HG02571 (cell line): ENCODE measurements around the gene PALLD.

Experiments
- ATAC-seq: cut with Tn5 transposase; IDR thresholded peaks from one replicate; pipeline ENCODE4 v1.9.1; 2021; ENCODE audit warnings: mild to moderate bottlenecking, moderate library complexity; ENCODE audit not compliant: unreplicated experiment

PALLD gene

DNA sequence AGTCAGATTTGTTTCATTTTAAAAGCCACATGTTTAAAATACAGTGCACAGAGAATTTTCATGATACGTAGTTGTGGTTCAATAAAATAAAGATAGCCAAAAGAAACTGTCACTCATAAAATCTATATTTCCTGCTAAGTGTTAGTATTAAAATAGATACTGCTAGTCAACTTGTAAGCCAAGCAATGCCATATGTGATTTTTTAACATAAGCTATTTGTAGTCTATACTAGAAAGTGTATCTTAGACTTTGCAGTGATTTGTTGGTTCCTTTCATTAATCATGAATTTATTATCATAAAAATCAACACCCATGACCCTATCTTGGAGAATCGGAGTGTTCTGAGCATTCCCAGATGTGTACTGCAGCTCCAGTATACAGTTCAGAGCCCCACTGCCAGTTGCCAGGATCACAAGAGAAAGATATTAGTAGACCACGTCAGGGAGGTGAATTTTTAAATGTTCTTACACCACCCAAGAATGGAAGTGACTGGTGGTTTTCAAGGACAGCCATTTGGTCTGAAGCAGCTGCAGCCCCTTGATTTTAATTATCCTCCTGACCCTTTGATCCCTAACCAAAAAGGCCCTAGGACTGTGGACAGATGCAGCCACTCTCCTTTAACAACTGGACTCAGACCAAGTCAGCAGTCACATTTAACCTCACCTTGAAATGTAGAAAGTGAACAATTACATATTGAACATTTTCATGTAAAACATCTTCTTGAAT lies 163.1 kb downstream of the PALLD start:
- no peak for ATAC-seq

- no peak for ATAC-seq
These were observed 165.6 kb downstream of the PALLD start for GRCh38 chr4:168662297-168662984.

- no peak for ATAC-seq
These were observed 167.5 kb downstream of the PALLD start for GRCh38 chr4:168664242-168664891.

- ATAC-seq: no peak
These were observed 169.7 kb downstream of the PALLD start for GRCh38 chr4:168666531-168666930.

GRCh38 chr4:168667376-168667775 lies 170.5 kb downstream of the PALLD start:
- no peak for ATAC-seq

DNA sequence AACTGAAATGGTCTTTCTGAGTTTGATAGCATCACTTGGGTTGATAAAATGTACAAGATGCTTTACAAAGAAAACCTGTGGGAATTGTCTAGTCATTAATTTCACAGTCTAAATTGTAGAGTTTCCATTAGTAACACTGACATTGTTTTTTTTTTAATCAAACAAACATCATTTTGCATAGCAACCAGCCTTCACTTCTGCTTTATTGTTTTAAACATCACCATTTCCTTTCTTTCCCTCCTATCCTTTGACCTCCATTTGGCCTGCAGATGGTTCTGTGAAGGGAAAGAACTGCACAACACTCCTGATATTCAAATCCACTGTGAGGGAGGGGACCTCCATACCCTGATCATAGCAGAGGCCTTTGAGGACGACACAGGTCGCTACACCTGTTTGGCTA lies 171.1 kb downstream of the PALLD start:
- ATAC-seq: no peak

DNA sequence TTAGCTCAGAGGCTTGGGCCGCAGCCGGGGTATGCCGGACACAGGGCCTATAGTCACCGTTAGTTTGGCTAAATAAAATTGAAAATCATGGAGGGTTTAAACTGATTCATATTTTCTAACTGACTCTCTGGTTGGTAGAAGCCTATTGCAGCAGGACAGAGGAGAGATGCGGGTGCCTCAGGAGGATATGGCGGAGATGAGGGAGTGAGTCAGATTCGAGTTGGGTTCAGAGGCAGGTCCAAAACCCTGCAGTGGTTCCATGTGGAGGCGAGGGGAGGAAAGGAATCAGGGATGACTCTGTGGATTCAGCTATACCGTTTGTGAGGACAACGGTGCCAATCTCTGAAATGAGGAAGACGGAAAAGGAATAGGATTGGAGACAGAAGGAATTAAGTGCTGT lies 176.6 kb downstream of the PALLD start:
- no peak for ATAC-seq

DNA sequence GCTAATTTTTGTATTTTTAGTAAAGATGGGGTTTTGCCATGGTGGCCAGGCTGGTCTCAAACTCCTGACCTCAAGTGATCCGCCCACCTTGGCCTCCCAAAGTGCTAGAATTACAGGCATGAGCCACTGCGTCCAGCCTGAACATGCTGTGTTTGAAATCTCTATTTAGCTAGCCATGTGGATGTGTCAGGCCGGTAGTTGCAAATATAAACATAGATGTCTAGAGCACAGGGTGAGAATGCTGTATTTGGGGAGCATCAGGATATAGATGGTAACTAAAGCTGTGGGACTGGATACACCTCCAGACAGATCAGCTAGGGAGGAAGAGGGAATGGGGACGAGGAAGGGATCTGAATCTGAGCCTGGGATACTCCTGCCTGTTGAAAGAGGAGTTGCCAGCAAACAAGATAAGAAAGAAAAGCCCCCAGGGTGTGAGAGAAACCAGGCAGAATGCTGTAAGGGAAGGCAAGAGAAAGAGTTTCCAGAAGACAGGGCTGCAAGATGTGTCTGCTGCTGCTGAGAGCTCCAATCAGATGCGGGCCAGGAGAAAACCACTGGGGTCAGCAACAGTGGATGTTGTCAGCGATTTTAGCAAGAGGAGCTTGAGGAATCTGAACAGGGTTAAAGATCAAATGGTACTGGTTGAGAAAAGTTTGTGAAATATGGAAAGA lies 177.4 kb downstream of the PALLD start:
- ATAC-seq: no peak

DNA sequence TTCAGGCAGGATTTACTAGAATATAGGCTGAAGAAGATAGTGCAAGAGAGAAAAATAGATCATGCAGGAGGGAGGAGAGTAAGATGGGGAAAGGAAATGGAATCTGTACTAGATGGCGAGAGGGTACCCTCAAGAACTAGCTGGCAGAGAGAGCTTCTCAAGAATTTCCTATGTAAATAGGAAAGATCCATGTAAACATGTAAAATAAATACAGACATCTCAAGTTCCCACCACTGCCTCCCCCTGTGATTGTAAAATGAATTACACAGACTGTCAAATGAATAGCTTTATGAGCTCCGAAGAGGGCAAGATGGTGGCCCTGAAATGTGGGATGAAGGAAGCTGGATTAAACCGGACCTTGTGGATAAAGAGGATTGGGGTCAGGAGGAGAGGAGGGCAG lies 178.0 kb downstream of the PALLD start:
- no peak for ATAC-seq

DNA sequence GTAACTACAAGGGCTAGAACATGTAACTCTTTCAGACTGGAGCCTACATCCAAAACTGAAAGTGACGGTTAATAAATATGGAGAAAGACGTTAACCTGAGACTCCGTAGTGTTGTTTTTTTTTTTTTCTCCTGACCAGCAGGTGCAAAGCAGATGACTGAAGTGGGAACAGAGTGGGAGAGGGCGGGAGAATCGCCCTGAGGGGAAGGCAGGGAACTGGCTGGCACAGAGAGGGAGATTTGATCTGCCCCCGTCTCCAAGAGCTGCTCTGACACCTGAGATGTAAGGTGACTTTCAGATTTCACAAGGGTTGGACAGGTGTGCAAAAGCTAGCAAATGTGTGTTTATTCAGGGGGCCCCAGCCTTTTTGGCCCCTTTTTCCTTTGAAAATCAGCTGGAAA lies 180.2 kb downstream of the PALLD start:
- no peak for ATAC-seq

- no peak for ATAC-seq
These were observed 181.0 kb downstream of the PALLD start for GRCh38 chr4:168677879-168678278.

GRCh38 chr4:168678751-168679366 lies 182.0 kb downstream of the PALLD start:
- no peak for ATAC-seq

DNA sequence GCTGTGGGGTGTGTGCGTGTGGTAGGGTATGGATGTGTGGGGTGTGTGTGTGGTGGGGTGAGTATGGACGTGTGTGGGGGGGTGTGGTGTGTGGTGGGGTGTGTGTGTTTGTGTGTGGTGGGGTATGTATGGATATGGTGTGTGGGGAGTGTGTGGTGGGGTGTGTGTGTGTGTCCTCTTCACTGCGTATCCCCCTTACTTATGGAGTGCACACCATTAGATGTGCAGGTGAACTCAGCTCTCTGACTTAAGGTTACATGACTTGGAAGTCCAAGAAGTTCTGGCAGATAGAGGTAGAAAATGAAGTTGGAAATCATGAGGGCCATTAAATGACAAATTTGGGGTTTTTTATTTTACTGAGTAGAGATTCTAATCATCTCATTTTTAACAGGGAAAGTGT lies 182.5 kb downstream of the PALLD start:
- no peak for ATAC-seq

- no peak for ATAC-seq
These were observed 183.0 kb downstream of the PALLD start for GRCh38 chr4:168679819-168680218.

DNA sequence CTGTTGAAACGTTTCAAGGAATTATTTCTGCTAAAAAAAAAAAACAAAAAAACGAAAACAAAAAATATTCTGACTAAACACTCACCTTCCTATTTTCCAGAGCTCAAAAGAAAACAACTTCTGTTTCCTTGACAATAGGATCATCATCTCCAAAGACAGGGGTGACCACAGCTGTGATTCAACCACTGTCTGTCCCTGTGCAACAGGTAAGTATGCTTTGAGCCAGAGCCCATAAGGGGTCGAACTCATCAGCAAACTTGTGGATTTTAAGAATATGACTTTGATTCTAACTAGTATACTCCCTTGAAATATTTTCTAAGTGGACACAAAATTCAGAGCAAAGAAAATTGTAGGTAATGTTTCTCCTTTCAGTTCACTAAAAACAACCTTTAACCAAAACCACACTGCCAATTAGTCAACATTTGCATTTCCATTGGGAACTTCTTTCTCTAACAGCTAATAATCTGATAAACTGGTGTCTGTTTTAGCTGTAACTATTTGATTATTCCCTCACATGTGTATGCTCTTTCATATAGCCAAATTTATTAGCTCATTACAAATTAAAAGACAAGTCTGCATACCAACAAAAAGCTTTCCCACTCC lies 186.1 kb downstream of the PALLD start:
- ATAC-seq: no peak

DNA sequence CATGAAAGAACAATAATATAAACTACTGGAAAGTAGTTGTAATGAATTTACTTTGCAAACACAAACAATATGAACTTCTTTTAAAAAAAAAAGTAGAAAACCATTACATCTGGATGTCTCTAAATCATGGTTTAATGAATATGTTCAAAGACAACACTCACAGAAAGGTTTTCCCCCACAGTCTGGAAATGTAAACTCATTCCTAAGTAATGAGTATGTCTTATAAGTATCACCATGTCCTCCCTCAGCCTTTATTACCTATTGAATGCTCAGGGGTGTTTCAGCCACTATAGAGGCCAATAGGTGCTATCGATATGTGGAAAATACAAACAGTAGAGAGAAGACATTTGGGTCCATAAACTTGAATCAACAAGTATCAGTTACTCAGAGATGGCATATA lies 186.7 kb downstream of the PALLD start:
- no peak for ATAC-seq

DNA sequence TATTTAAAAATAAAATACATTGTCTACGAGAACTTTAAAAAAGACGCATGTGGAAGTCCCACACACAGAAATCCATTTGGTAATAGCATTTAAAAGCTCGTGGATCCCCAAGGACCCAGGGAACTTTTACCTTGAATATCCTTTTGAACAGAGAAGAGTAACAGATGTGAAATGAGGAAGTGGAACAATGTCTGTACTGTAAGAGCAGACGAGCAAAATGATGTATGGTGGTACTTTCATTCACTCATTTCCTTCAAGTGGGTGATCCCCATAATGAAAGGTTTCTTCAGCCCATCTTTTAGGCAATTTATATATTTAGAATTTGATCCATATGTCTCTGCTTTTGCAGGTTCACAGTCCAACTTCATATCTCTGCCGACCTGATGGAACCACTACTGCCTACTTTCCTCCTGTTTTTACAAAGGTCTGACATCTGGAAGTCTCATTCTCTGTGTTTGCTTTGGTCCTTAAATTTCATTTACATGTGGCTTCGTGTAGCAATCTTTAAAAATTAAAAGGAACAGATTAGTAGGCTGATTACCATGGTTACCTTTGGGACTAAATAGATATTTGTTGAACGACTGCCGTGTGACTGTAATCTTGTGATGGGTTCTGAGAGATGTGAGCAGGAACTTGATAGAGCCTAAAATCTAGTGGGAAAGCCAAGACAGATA lies 188.4 kb downstream of the PALLD start:
- peak; percentile 78 for ATAC-seq

DNA sequence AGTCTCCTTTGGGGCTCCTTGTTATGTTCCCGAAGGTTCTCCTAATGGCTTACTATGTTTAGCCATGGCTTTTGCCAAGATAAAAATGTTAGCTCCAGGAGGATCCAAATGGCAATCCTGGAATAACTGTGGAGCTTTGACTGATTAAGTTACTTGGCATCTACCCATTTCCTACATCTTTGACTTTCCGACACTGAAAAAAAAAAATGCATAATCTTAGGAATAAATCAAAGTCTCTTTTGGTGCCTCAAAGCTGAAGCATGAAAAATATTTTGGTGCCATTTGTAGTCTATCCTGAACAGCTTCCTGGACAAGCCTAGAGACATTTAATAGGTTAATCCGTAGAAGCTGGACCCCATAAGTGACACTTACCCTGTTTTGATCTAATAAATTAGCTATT lies 191.7 kb downstream of the PALLD start:
- ATAC-seq: no peak

- no peak for ATAC-seq
These were observed 192.9 kb downstream of the PALLD start for GRCh38 chr4:168689791-168690190.

DNA sequence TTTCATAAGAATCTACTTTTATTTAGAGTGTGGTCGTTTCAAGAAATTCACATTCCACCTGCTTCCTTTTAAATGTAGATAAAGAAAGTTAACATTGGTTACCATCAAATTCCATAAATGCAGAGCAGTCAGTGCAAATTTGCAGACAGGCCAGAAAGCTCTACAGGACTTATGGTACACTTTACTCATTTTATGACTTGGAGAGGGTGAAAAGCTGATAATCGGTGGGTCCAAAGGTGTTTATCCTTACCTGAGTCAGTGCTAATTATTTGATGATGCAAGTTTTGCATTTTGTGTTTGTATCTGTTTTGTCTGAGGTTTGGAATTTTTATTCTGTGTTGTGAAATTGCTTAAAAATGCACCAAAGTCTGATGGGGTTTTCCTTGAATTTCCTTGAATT lies 193.3 kb downstream of the PALLD start:
- ATAC-seq: no peak
